GM13976 (cell line): Measurements from ENCODE around the gene UBE2O.

Source experiments
- DNase-seq: peaks from one replicate; pipeline ENCODE4 v3.0.0; 2012; ENCODE audit warnings: low spot score
- in situ Hi-C: fragments of 300-500 bp; cut with MboI; formaldehyde crosslinking; loops from one replicate; pipeline ENCODE4 v1.12.0; 2022; ENCODE audit warnings: low sequenced_read_pairs, mixed read lengths, inconsistent platforms; ENCODE audit not compliant: unreplicated experiment
- TF ChIP-seq, protein P1 (sequence below): IDR thresholded peaks from 2 replicates; pipeline ENCODE4 v1.5.1; 2012; ENCODE audit warnings: borderline replicate concordance, mild to moderate bottlenecking; ENCODE audit not compliant: insufficient read depth; ENCODE audit errors: extremely low read depth, missing control alignments, control extremely low read depth

The UBE2O gene

DNA sequence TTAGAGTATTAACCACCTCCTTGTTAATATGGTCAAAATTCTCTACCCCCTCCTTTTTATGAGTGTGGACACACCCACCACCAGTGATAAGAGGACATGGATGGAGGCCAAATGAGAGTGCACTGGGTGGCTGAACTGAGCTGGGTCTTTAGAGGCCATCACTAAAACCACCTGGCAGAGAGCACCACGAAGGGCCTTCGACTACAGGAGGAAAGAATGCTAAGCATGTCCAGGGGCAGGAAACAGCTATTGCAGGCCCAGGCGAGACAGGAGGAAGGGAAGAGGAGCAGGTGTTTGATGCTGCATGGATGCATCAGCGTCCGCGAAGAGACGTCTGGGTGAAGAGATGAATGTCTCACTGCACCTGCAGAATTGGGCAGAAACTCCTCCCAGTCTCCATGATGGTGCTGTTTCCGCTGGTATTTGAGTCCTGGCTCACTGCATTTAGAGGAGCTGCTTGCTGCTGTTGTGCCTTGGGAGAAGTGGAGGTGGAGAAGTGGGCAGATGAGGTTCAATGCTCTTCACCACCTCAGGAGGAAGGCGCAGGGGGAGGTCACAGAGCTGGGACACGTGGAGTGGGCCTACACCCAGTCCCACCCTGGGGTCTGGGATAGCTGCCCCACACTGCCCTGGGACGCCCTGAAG, 35.3 kb downstream of the UBE2O start:
- no peak for DNase-seq
- in situ Hi-C loops, result no loop called here
- TF ChIP-seq, protein P1, sequence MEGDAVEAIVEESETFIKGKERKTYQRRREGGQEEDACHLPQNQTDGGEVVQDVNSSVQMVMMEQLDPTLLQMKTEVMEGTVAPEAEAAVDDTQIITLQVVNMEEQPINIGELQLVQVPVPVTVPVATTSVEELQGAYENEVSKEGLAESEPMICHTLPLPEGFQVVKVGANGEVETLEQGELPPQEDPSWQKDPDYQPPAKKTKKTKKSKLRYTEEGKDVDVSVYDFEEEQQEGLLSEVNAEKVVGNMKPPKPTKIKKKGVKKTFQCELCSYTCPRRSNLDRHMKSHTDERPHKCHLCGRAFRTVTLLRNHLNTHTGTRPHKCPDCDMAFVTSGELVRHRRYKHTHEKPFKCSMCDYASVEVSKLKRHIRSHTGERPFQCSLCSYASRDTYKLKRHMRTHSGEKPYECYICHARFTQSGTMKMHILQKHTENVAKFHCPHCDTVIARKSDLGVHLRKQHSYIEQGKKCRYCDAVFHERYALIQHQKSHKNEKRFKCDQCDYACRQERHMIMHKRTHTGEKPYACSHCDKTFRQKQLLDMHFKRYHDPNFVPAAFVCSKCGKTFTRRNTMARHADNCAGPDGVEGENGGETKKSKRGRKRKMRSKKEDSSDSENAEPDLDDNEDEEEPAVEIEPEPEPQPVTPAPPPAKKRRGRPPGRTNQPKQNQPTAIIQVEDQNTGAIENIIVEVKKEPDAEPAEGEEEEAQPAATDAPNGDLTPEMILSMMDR, result no peak

DNA sequence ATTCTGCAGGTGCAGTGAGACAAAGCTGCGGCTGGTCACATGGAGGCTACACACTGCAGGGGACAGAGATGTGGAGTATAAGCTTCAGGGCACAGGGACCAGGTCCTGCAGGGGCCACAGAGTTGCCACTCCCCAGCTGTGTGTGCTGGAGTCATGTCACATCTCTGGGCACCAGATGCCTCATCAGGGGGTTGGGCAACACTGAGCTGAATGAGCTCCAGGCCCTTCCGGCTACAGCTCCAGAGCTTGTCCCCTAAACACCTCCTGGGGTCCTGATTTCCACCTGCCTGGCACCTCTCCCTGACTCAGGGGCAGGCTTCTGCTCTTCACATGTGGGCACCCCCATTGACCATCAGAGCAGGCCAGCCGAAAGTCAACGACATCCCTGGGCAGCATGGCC, 36.1 kb downstream of the UBE2O start:
- no peak for DNase-seq
- in situ Hi-C loops, result no loop called here
- TF ChIP-seq, protein P1, result no peak

DNA sequence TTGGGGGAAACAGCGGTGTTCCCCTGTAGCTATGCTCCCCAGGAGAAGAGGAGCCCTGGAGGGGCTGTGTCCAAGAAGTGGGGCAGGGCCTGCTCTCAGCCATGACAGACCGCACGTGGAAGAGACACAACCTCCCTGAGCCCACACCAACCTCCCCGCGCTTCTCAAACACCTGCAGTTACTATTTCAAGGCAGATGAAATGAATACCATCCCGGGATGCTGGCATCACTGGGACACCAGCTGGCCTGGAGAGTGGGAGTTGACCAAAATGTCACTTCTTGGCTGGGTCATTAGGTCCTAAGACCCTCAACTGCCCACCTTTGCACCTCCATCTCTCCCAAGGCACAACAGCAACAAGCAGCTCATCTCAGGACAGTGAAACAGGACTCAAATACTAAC, 36.5 kb downstream of the UBE2O start:
- DNase-seq, result no peak
- TF ChIP-seq, protein P1, result no peak
- in situ Hi-C loops, result no loop called here

DNA sequence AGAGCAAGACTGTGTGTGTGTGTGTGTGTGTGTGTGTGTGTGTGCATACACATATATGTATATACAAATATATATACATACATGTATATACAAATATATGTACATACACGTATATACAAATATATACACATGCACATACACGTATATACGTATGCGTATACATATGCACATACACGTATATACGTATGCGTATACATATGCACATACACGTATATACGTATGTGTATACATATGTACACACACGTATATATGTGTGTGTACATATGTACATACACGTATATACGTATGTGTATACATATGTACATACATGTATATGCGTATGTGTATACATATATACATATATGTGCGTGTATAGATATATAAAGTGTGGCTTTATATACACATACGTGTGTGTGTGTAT, 37.2 kb downstream of the UBE2O start:
- TF ChIP-seq, protein P1, result no peak
- no peak for DNase-seq
- in situ Hi-C loops, result no loop called here

DNA sequence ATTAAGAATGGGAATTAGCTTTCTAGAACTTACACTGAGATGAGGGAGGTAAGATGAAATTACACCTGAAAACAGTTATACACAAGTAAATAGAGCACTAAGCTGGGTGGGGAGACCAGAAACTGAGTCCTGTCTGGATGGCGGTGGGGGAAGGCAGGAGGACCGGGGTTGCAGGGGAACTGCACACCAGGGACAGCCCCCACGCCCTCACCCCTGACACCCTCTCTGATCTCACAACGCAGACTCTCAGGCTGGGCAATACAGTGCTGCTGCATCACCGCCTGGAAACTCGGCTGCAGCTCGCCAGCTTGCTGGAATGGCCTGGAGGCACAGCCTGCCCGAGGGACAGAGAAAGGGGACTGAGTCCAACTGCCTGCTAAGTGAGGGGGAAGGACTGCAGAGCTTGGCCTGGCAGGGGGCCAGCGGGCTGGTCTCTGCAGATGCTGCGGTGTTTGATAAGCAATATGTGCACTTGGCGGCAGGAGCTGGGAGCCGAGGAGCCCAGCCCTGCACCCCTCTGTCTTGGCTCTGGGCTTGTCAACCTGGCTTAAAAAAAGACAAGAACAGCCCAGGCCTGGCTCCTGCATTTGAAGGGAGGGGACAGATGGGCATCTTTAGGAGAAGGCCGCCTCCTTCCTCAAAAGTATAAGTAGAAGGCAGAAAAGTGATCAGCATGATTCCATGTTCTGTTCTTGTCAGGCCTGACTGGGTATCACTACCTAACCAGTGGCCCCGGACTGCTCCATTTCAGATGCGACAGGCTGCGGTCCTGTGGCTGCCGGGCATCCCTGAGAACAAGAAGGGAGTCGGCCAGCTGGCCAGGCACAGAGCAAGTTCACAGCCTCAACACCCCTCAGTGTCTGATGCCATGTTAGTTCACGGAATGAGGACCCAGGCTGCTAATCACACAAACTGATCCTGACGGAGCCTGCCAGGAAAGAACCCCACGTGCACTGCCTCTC, 38.3 kb downstream of the UBE2O start:
- TF ChIP-seq, protein P1, result no peak
- DNase-seq, result peak; percentile 9
- in situ Hi-C loops, result no loop called here

DNA sequence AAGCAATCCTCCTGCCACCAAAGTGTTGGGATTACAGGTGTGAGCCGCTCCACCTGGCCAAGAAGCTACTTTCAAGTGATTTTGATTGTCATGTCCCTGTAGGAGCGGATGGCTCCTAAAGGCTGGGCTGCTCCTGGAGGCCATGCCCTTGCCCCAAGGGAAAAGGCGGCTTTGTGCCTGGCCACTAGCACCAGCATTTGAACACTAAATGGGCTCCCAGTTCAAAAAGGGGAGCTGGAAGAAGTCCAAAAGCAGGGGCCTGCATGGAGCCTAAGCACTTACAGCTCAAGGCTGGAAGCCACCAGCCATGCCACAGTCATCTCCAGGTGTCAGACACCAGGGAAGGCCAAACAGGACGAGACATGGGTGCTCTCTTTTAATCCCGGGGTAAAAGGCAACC, 41.7 kb downstream of the UBE2O start:
- TF ChIP-seq, protein P1, result no peak
- in situ Hi-C loops, result no loop called here
- DNase-seq, result no peak
